GM19397 (cell line): ENCODE measurements around the gene ZMYM4.
"Not testable (repeated sequence)": the region's sequence is repeated elsewhere in the genome, so short reads cannot be mapped to it uniquely, and the experiment has no call there.

Experiments
- ATAC-seq: cut with Tn5 transposase; IDR thresholded peaks from one replicate; pipeline ENCODE4 v1.9.1; 2021; ENCODE audit warnings: mild to moderate bottlenecking, moderate library complexity; ENCODE audit not compliant: unreplicated experiment

The ZMYM4 gene

DNA sequence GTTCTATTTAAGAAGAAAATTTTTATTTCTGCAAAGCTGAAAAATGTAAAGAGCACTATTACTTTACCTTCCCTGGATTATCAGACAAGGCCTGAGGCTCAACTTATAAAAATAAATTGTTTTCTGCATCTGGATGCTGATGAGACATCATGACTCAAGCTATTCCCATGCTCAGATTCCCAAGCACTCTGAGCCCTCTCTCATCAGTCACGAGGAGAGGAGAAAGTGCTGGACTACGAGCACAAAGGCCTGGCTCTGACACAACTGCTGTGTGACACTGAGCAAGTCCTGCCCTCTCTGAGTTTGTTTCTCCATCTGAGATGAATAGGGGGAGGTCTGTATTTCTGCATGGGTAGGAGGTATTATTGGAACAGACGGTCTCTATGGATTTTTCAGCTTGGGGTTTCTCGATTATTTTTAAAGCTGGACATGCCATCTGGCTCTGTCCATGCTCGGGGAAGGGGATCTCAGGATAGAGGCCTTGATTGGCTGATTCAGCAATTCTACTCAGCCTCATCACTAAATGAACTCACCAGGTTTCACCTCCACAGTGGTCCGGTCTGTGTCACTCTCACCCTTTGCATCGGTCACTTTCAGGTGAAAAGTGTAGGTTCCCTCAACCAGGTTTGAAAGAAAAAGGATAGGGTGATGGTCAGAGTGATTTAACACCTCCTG is 181.0 kb downstream of the ZMYM4 start:
- no peak for ATAC-seq

DNA sequence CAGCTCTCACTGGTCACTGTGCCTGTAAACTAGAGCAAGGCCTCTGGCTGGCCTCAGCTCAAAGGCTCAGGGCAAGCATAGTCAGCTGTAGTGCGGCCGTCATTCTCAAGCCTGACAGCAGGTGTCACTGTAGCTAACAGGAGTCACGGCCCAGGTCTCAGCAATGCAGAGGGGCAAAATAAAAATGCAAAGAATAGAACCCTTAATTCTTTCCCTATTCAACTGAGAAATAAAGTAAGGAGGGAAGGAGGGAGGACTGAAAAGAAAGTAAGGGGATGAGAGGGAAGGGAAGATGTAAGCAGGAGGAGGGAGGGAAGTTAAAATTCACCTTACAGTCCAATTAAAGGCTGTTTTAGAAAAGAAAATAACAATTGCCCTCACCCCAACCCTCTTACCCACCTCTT is 182.6 kb downstream of the ZMYM4 start:
- ATAC-seq = no peak

DNA sequence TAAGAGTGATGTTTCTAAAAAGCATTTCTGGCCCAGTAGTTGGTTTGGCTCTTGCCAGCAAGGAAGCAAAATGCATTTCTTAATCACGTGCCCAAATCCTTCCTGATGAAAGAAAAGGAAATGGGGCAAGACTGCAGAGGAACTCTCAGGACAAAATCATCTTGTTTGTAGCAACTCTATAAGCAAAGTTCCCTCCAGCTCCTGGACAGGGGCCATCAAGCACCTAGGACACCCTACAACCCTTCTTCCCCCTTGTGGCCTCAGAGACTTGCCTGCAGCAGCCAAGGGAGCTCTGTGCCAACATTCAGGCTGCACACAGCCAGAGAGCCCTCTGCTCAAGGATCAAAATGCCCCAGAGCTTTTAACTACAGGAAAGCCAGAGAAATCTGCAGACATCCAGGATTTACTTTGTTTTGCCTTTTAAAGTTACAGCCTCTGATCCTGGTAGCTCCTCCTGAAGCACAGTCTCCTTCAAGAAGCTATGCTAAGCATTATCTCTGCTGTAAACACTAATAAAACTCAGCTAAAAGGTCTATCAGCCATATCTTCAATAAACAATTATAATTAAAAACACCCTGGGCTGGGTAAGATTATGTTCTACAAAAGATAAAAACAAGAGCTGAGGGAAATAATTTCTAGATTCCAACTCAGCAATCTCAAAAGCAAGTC is 183.7 kb downstream of the ZMYM4 start:
- no peak for ATAC-seq

DNA sequence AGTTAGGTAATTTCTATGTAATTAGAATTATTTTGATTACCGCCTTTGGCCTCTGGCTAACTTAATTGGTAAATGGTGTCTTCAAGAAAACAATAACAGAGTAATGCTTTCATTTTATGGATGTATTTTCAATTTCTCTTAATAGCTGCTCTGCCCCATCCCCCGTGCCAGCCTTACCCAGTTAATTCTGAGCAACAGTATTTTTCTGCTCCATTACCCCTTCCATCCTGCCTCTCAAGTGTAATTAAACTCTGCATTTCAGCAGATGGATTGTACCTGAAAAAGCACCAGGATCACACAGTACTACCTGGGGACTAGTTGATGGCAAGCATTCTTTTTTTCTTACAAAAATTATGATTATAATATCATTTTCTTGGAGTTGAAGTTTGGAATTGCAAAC is 184.5 kb downstream of the ZMYM4 start:
- ATAC-seq = no peak

DNA sequence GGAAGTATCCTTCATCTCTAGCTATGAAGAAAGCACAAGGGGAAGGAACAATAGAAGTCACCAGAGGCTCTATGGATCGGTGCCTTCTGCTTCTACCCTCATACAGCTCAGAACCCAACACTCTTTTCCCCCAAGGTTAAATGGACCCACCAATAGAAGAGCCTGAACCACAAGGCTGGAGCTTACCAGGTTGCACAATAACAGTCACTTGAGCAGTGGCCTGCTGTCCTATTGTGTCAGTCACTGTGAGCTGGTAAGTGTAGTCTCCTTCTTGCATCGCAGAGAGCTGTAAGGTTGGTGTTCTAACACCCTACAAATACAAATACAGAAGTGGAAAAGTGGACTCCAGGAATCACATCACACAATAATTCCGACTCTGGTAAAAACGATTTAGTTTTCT is 185.7 kb downstream of the ZMYM4 start:
- ATAC-seq = no peak

DNA sequence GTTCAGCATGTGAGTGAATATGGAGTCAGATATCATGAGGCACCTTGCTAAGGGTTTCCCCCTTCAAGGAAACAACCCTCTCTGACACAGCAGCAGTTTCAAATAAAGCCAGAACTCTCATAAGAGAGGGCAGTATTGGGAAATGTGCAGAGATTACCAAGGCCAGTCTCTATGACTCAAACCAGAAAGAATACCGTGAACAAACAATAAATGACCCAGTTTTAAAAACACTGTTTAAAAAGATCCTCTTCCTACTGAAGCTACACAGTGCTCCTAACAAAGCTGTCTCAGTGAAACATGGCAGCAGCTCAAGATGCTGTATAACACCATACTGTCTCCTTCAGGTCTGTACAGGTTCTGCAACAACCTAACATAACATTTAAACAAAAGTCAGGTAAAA is 186.1 kb downstream of the ZMYM4 start:
- ATAC-seq = no peak

DNA sequence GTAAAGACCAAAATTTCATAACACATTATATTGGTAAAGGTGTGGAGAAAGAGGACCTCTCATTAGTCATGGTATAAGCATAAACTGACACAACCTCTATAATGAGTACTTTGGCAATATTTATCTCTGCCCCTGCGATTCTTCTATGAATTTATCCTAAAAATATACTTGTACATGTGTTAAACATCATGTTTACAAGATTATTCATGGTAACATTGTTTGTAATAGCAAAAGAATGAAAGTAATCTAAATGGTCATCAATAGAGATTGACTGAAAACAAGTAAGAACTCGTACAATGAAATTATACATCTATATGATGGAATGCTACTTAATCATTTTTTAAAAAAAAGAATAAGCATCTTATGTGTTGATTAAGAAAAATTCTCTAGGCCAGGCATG is 192.3 kb downstream of the ZMYM4 start:
- ATAC-seq = no peak

DNA sequence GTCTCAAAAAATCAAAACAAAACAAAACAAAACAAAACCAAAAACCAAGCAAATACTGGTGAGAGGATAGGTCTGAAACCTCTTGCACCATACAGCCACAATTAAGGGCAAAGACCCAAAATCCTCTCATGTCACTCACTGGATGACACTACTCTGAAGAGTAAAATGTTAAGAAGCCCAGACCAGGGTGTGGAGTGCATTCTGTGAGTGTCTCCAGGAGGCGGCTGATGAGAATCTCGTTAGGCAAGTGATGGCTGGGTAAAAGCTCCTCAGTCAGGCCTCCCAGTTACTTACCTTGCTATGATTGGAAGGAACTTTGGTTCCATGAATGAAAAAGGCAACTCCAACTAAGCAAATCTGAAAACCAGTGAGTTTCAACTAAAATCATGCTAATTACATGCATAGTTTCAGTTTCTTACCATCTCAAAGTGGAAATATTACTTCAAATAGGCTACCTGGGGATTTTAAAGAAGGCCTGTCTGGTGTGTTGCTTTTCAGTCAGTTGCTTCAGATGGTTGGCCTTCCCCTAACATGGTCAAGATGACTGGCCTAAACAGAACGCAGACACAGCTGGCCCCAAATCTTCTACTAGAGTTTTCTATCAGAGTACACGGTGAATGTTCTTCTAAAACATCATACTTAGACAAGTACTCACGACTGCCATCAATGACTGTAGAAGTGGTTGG is 193.6 kb downstream of the ZMYM4 start:
- ATAC-seq = no peak

DNA sequence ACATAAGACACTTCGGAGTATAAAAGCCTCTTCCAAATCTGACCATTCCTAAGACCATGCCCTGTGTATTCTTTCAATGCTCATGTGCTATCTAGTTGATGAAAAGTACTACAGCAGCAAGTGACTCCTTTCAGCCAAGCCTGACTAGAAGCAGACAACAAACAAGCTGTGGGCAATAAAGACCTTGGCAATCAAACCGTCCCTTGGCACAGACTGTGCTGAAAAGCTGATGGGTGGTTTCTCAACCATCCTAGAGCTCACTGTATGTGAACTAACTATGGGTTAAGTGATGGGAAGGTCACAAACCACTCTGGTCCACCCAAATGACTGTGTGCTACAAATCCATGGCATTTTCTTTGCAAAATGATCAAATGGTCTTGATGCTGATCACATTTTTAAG is 194.7 kb downstream of the ZMYM4 start:
- ATAC-seq = no peak

DNA sequence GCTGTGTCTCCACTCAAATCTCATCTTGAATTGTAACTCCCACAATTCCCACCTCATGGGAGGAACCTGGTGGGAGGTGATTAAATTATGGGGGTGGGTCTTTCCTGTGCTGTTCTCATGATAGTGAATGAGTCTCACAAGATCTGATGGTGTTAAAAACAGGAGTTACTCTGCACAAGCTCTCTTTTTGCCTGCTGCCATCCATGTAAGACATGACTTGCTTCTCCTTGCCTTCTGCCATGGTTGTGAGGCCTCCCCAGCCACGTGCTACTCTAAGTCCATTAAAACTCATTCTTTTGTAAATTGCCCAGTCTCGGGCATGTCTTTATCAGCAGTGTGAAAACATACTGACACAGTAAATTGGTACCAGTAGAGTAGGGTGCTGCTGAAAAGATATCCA is 195.2 kb downstream of the ZMYM4 start:
- not testable (repeated sequence) for ATAC-seq

DNA sequence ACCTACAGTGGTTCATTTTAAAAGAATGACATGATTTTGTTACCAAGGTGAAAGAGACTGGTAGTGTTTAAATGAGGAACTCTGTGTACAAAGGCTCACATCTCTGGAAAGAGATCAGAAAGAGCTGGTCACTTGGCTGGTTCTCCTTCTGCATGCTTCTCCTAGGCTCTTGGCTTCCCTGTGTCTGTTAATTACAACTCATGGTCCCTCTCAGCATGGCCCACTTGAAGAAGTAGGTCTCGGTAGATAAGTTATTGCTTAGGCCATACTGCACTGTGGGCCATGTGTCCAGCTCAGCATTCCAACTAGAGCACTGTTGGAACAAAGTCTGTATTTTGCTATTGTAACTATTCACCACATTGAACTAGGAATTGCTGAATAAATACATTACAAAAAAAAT is 197.6 kb downstream of the ZMYM4 start:
- ATAC-seq = no peak

DNA sequence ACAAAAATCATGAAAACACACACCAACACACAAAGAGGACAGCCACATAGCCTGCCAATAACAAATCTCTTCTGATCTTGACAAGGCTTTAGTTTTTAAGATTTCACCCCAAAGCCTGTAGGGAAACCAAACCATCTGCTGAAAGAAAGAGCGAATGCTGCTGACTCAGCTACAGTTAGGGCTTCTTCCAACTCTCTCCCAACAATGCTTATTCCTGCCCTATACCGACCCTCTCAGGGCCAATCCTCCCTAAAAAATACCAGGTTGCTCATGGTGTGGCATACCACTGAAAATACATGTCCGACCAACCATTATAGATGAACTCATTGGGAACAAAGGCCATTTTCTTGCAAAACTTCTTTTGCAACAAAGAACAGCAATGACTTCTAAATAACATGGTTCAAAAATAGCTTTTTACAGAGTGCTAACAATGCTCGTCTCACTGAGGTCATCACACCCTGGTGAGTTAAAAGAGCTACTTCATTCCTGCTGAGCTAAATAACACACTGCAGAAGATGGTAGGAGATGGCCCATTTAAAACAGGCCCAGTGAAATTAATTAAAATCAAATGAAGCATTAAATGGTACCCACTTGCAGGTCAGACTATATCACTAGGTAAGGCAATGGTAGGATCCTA is 202.6 kb downstream of the ZMYM4 start:
- ATAC-seq = no peak
